ENCODE data around the gene PHOX2B. TPM values are rescaled to one million over a fixed set of nuclear protein-coding genes. Genes with fewer than 3 reads are reported as not detected.

The PHOX2B gene
- total RNA-seq, 1 experiment from 2014 or later, result not detected

- no TSS peak for BruUV-seq (replicated peaks)
- TF ChIP-seq SIN3A (IDR thresholded peaks at IDR 0.05; ENCODE audit: low read depth) (no peak), POLR2A (IDR thresholded peaks at IDR 0.05; ENCODE audit: borderline replicate concordance, extremely low read depth, insufficient read depth, insufficient read length) (no peak), CEBPB (IDR thresholded peaks at IDR 0.05; ENCODE audit: low read depth) (no peak), SRF (IDR thresholded peaks at IDR 0.05; ENCODE audit: low read depth) (no peak), ZNF274 (IDR thresholded peaks at IDR 0.05; ENCODE audit: low read depth, low read length) (no peak), POLR2AphosphoS5 (IDR thresholded peaks at IDR 0.05; ENCODE audit: low read depth, low read length) (no peak), SP1 (IDR thresholded peaks at IDR 0.05; ENCODE audit: low read depth) (no peak), EGR1 (IDR thresholded peaks at IDR 0.05; ENCODE audit: low read depth) (no peak), TCF7L2 (IDR thresholded peaks at IDR 0.05; ENCODE audit: borderline replicate concordance, extremely low read depth, insufficient read depth, insufficient read length) (no peak), MAX (IDR thresholded peaks at IDR 0.05) (no peak), EZH2phosphoT487 (IDR thresholded peaks at IDR 0.05; ENCODE audit: borderline replicate concordance) (no peak), ZFX (IDR thresholded peaks at IDR 0.05) (no peak), JUND (IDR thresholded peaks at IDR 0.05) (no peak)
- TF ChIP-seq, protein P1, sequence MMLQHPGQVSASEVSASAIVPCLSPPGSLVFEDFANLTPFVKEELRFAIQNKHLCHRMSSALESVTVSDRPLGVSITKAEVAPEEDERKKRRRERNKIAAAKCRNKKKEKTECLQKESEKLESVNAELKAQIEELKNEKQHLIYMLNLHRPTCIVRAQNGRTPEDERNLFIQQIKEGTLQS (IDR thresholded peaks at IDR 0.05), result no peak
- TF ChIP-seq, protein P2, sequence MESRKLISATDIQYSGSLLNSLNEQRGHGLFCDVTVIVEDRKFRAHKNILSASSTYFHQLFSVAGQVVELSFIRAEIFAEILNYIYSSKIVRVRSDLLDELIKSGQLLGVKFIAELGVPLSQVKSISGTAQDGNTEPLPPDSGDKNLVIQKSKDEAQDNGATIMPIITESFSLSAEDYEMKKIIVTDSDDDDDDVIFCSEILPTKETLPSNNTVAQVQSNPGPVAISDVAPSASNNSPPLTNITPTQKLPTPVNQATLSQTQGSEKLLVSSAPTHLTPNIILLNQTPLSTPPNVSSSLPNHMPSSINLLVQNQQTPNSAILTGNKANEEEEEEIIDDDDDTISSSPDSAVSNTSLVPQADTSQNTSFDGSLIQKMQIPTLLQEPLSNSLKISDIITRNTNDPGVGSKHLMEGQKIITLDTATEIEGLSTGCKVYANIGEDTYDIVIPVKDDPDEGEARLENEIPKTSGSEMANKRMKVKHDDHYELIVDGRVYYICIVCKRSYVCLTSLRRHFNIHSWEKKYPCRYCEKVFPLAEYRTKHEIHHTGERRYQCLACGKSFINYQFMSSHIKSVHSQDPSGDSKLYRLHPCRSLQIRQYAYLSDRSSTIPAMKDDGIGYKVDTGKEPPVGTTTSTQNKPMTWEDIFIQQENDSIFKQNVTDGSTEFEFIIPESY (IDR thresholded peaks at IDR 0.05; ENCODE audit: extremely low read depth, insufficient replicate concordance, low read length), result no peak
- no peak for ATAC-seq
- no peaks in the 10 kb centered on the region for H4K20me1 ChIP-seq (ENCODE audit: insufficient read depth)
- ChIA-PET RAD21 (ENCODE audit: low non-redundant PET in 1 of 2, low total read pairs in 2 of 2, uncharacterized antibody in 2 of 2, unreplicated experiment in 2 of 2) (interaction anchor here in 1 of 2 experiments (0.6 kb wide), 1 partner anchor 818 kb away, joined by 4 read pairs; no protein-coding TSS in a partner anchor), CTCF (interaction anchor here (1.6 kb wide), 1 partner anchor 9 kb away, joined by 6 read pairs; no protein-coding TSS in a partner anchor), POLR2A (no interaction called here)
- no peaks in the 10 kb centered on the region for H3K36me3 ChIP-seq (ENCODE audit: control insufficient read depth in 1 of 2, insufficient read depth in 2 of 2, low read length in 2 of 2)
- H3K27ac ChIP-seq (ENCODE audit: low read depth, low read length), result no peak overlapping the region
- no peaks in the 10 kb centered on the region for H3K9me3 ChIP-seq (ENCODE audit: control insufficient read depth in 1 of 2, insufficient read depth in 1 of 2, low read depth in 1 of 2, low read length in 2 of 2)
- H3K27me3 ChIP-seq (ENCODE audit: insufficient read depth, low read length), result peaks cover 5% of the 10 kb centered on the region; the same call in 1 of the 2 replicates
- H3K79me2 ChIP-seq (ENCODE audit: insufficient read depth, low read length), result no peaks in the 10 kb centered on the region
- intact Hi-C loops (cut with micrococcal nuclease), result no loop called here
- H2AFZ ChIP-seq (ENCODE audit: low read depth, low read length, poor library complexity, severe bottlenecking), result no peak overlapping the region
- H3K4me3 ChIP-seq (replicated peaks in 1 of 2; ENCODE audit: low read depth in 1 of 2, low read length in 2 of 2), result no peak overlapping the region
- no peaks in the 10 kb centered on the region for H3K9me2 ChIP-seq (ENCODE audit: insufficient read depth)
- no peak for DNase-seq (ENCODE audit: low read depth, low spot score)
- no peaks in the 10 kb centered on the region for H3K4me1 ChIP-seq (ENCODE audit: control insufficient read depth in 1 of 2, insufficient read depth in 2 of 2, low read length in 2 of 2)
- H3K4me2 ChIP-seq (ENCODE audit: low read length), result no peak overlapping the region
- H3K9ac ChIP-seq (ENCODE audit: low read length), result no peak overlapping the region
These were observed 46.5 kb downstream of the PHOX2B start for GRCh38 chr4:41701983-41702382.

Data from HCT116 (cell line).